Embryonic facial prominence (tissue), 1 donor: Measurements from ENCODE around the gene ECEL1.
"Not testable (repeated sequence)": the region's sequence is repeated elsewhere in the genome, so short reads cannot be mapped to it uniquely, and the experiment has no call there.

Source experiments
- DNase-seq: peaks from one replicate; pipeline ENCODE4 v3.0.0-alpha.2; 2016; ENCODE audit errors: extremely low spot score

Gene ECEL1

GRCh38 chr2:232460171-232460570 is 27.5 kb downstream of the ECEL1 start:
- no peak for DNase-seq

GRCh38 chr2:232459419-232460035 is 28.1 kb downstream of the ECEL1 start:
- no peak for DNase-seq

- DNase-seq: no peak
Measured at GRCh38 chr2:232458661-232459418, 28.8 kb downstream of the ECEL1 start.

- no peak for DNase-seq
Measured at GRCh38 chr2:232458051-232458660, 29.5 kb downstream of the ECEL1 start.

GRCh38 chr2:232457121-232458011 is 30.3 kb downstream of the ECEL1 start:
- DNase-seq: no peak

- DNase-seq: no peak
Measured at GRCh38 chr2:232456296-232457120, 31.1 kb downstream of the ECEL1 start.

- no peak for DNase-seq
Measured at GRCh38 chr2:232455426-232456255, 32.0 kb downstream of the ECEL1 start, which contains the start of gene ALPI. ALPI (plus strand) TSS chr2:232456153; CDS start chr2:232456200, 47 bp downstream.

GRCh38 chr2:232454630-232455029 is 33.0 kb downstream of the ECEL1 start:
- DNase-seq: no peak

GRCh38 chr2:232451645-232452044 is 36.0 kb downstream of the ECEL1 start:
- DNase-seq: not testable (repeated sequence)

- no peak for DNase-seq
Measured at GRCh38 chr2:232449964-232450363, 37.7 kb downstream of the ECEL1 start.

- no peak for DNase-seq
Measured at GRCh38 chr2:232448304-232448690, 39.3 kb downstream of the ECEL1 start.

- DNase-seq: no peak
Measured at GRCh38 chr2:232447638-232448303, 39.9 kb downstream of the ECEL1 start.

- DNase-seq: no peak
Measured at GRCh38 chr2:232447091-232447620, 40.5 kb downstream of the ECEL1 start.

- DNase-seq: not testable (repeated sequence)
Measured at GRCh38 chr2:232446266-232446777, 41.3 kb downstream of the ECEL1 start.

- DNase-seq: not testable (repeated sequence)
Measured at GRCh38 chr2:232445149-232445885, 42.3 kb downstream of the ECEL1 start.

GRCh38 chr2:232444409-232445148 is 43.1 kb downstream of the ECEL1 start:
- no peak for DNase-seq

GRCh38 chr2:232443669-232444408 is 43.8 kb downstream of the ECEL1 start:
- not testable (repeated sequence) for DNase-seq
